IPS-20b (cell line): ENCODE results near the gene AFF3.

Experiments
- H3K27ac ChIP-seq: one replicate; pipeline ENCODE4 v1.5.1; 2013; ENCODE audit warnings: low read length
- H3K27me3 ChIP-seq: 2 replicates; pipeline ENCODE4 v1.6.1; 2013; ENCODE audit warnings: mild to moderate bottlenecking, low read length, inconsistent platforms; ENCODE audit not compliant: insufficient read depth
- H3K36me3 ChIP-seq: 2 replicates; pipeline ENCODE4 v1.6.1; 2013; ENCODE audit warnings: low read depth, mild to moderate bottlenecking, inconsistent platforms, low read length, moderate library complexity; ENCODE audit not compliant: insufficient read depth
- H3K4me1 ChIP-seq: 2 replicates; pipeline ENCODE4 v1.6.1; 2013; ENCODE audit warnings: mild to moderate bottlenecking, control low read depth, inconsistent platforms, low read length, moderate library complexity; ENCODE audit not compliant: insufficient read depth
- H3K4me3 ChIP-seq: 2 replicates; pipeline ENCODE4 v1.5.1; 2013; ENCODE audit warnings: mild to moderate bottlenecking, low read length, inconsistent platforms
- H3K9ac ChIP-seq: 2 replicates; pipeline ENCODE4 v1.6.1; 2013; ENCODE audit warnings: low read depth, mild to moderate bottlenecking, inconsistent platforms, low read length, moderate library complexity
- H3K9me3 ChIP-seq: 2 replicates; pipeline ENCODE4 v1.6.1; 2013; ENCODE audit warnings: mild to moderate bottlenecking, low read depth, low read length, inconsistent platforms; ENCODE audit not compliant: insufficient read depth

The AFF3 gene

GRCh38 chr2:99543247-99543646, 599.1 kb downstream of the AFF3 start:
- Histone ChIP-seq H3K36me3 (no peaks in the 10 kb centered on the region), H3K9ac (no peak overlapping the region), H3K4me3 (no peak overlapping the region), H3K27ac (no peak overlapping the region), H3K4me1 (no peaks in the 10 kb centered on the region), H3K9me3 (no peaks in the 10 kb centered on the region), H3K27me3 (no peaks in the 10 kb centered on the region)

GRCh38 chr2:99537910-99538485, 604.4 kb downstream of the AFF3 start:
- peaks cover 7% of the 10 kb centered on the region for H3K9me3 ChIP-seq
- H3K36me3 ChIP-seq: no peaks in the 10 kb centered on the region
- H3K9ac ChIP-seq: no peak overlapping the region
- no peaks in the 10 kb centered on the region for H3K4me1 ChIP-seq
- no peaks in the 10 kb centered on the region for H3K27me3 ChIP-seq
- H3K4me3 ChIP-seq: no peak overlapping the region
- no peak overlapping the region for H3K27ac ChIP-seq

- no peak overlapping the region for H3K4me3 ChIP-seq
Measured at GRCh38 chr2:99524056-99524455, 618.3 kb downstream of the AFF3 start.

GRCh38 chr2:99522157-99522556, 620.2 kb downstream of the AFF3 start:
- Histone ChIP-seq H3K9ac (no peak overlapping the region), H3K27ac (no peak overlapping the region), H3K9me3 (no peaks in the 10 kb centered on the region)

More at GRCh38 chr2:99524056-99524455, 618.3 kb downstream of the AFF3 start:
- Histone ChIP-seq H3K36me3 (no peaks in the 10 kb centered on the region), H3K9me3 (no peaks in the 10 kb centered on the region), H3K27me3 (no peaks in the 10 kb centered on the region; the same call in 1 of the 2 replicates), H3K27ac (no peak overlapping the region), H3K9ac (no peak overlapping the region), H3K4me1 (no peaks in the 10 kb centered on the region)

GRCh38 chr2:99520813-99521212, 621.6 kb downstream of the AFF3 start:
- Histone ChIP-seq H3K27me3 (no peaks in the 10 kb centered on the region), H3K36me3 (no peaks in the 10 kb centered on the region), H3K4me1 (no peaks in the 10 kb centered on the region), H3K27ac (no peak overlapping the region), H3K9ac (no peak overlapping the region), H3K4me3 (no peak overlapping the region), H3K9me3 (no peaks in the 10 kb centered on the region)

More at GRCh38 chr2:99522157-99522556, 620.2 kb downstream of the AFF3 start:
- H3K27me3 ChIP-seq: no peaks in the 10 kb centered on the region
- no peaks in the 10 kb centered on the region for H3K4me1 ChIP-seq
- no peaks in the 10 kb centered on the region for H3K36me3 ChIP-seq
- H3K4me3 ChIP-seq: no peak overlapping the region

- Histone ChIP-seq H3K27me3 (no peaks in the 10 kb centered on the region), H3K9ac (no peak overlapping the region), H3K4me3 (no peak overlapping the region), H3K9me3 (no peaks in the 10 kb centered on the region), H3K27ac (no peak overlapping the region), H3K36me3 (no peaks in the 10 kb centered on the region), H3K4me1 (no peaks in the 10 kb centered on the region)
Measured at GRCh38 chr2:99520195-99520594, 622.2 kb downstream of the AFF3 start.

- Histone ChIP-seq H3K36me3 (no peaks in the 10 kb centered on the region), H3K9ac (no peak overlapping the region), H3K27ac (no peak overlapping the region), H3K27me3 (no peaks in the 10 kb centered on the region), H3K4me1 (no peaks in the 10 kb centered on the region), H3K4me3 (no peak overlapping the region), H3K9me3 (no peaks in the 10 kb centered on the region)
Measured at GRCh38 chr2:99514357-99514756, 628.0 kb downstream of the AFF3 start.

GRCh38 chr2:99512181-99512591, 630.2 kb downstream of the AFF3 start:
- Histone ChIP-seq H3K4me1 (no peaks in the 10 kb centered on the region), H3K27ac (no peak overlapping the region), H3K36me3 (no peaks in the 10 kb centered on the region), H3K4me3 (no peak overlapping the region), H3K9ac (no peak overlapping the region), H3K9me3 (no peaks in the 10 kb centered on the region), H3K27me3 (no peaks in the 10 kb centered on the region)

- no peak overlapping the region for H3K27ac ChIP-seq
- no peak overlapping the region for H3K9ac ChIP-seq
- no peaks in the 10 kb centered on the region for H3K27me3 ChIP-seq
- no peaks in the 10 kb centered on the region for H3K36me3 ChIP-seq
- H3K4me3 ChIP-seq: no peak overlapping the region
- H3K9me3 ChIP-seq: no peaks in the 10 kb centered on the region
- H3K4me1 ChIP-seq: no peaks in the 10 kb centered on the region
Measured at GRCh38 chr2:99509387-99509786, 633.0 kb downstream of the AFF3 start.

- H3K27me3 ChIP-seq: no peaks in the 10 kb centered on the region
- no peaks in the 10 kb centered on the region for H3K9me3 ChIP-seq
- no peak overlapping the region for H3K4me3 ChIP-seq
- H3K4me1 ChIP-seq: no peaks in the 10 kb centered on the region
- H3K36me3 ChIP-seq: no peaks in the 10 kb centered on the region
- no peak overlapping the region for H3K9ac ChIP-seq
- H3K27ac ChIP-seq: no peak overlapping the region
Measured at GRCh38 chr2:99507937-99508818, 634.2 kb downstream of the AFF3 start.

- no peaks in the 10 kb centered on the region for H3K9me3 ChIP-seq
- no peak overlapping the region for H3K4me3 ChIP-seq
- H3K27ac ChIP-seq: no peak overlapping the region
- no peaks in the 10 kb centered on the region for H3K27me3 ChIP-seq
- no peaks in the 10 kb centered on the region for H3K36me3 ChIP-seq
- H3K9ac ChIP-seq: no peak overlapping the region
- H3K4me1 ChIP-seq: no peaks in the 10 kb centered on the region
Measured at GRCh38 chr2:99504844-99505584, 637.4 kb downstream of the AFF3 start.
